Thyroid gland (tissue), 4 donors: ENCODE results near the gene C9orf152. TPM values are rescaled to one million over a fixed set of nuclear protein-coding genes. Genes with fewer than 3 reads are reported as not detected.

Experiments used
- DNase-seq, 2 donors: peaks; one replicate each; pipeline ENCODE4 v3.0.0-alpha.2; 2019
- H3K27ac ChIP-seq, 3 donors: fragments of 200-600 bp; sonication (generic); 1 replicate in 2 of 3; 2 replicates in 1 of 3; pipeline ENCODE4 v1.5.1; 2016 to 2019; ENCODE audit warnings: mild to moderate bottlenecking in 1 of 3, moderate library complexity in 1 of 3
- H3K27me3 ChIP-seq: fragments of 200-600 bp; sonication (generic); one replicate; pipeline ENCODE4 v1.5.1; 2019
- H3K36me3 ChIP-seq, 2 donors: fragments of 200-600 bp; sonication (generic); one replicate each; pipeline ENCODE4 v1.5.1; 2016 to 2019
- H3K4me1 ChIP-seq, 2 donors: fragments of 200-600 bp; sonication (generic); one replicate each; pipeline ENCODE4 v1.5.1; 2017 to 2019
- H3K4me3 ChIP-seq, 3 donors: fragments of 200-600 bp; sonication (generic); replicated peaks in 1 of 3; 1 replicate in 2 of 3; 2 replicates in 1 of 3; pipeline ENCODE4 v1.5.1; 2016; ENCODE audit warnings: mild to moderate bottlenecking in 1 of 3
- H3K9me3 ChIP-seq: fragments of 200-600 bp; sonication (generic); one replicate; pipeline ENCODE4 v1.5.1; 2017
- POLR2A ChIP-seq, 2 donors: fragments of 450-650 bp; IDR thresholded peaks; one replicate each; pipeline ENCODE4 v1.6.1; 2017; ENCODE audit warnings: antibody characterized with exemption in 2 of 2, mild to moderate bottlenecking in 2 of 2, moderate library complexity in 1 of 2
- WGBS, 2 donors: methylation state at CpG; one replicate each; pipeline ENCODE4 v1.1.5; 2017; 5-methylcytosine and 5-hydroxymethylcytosine counted together
- intact Hi-C: fragments of 100-400 bp; cut with DNase I; formaldehyde crosslinking; loops from one replicate; pipeline ENCODE4 v1.15.1; 2023
- total RNA-seq, 4 donors: library from RNA; depleted of rRNA; stranded (reverse); fragments of >200 nt; gene quantifications; one replicate each; pipeline ENCODE4 v1.2.3, GENCODE V29; 2016
- TF ChIP-seq, protein P1 (sequence below), 6 experiments: fragments of 200-600 bp in 3 of 6; fragments of 450-650 bp in 3 of 6; sonication (generic) in 3 of 6; IDR thresholded peaks; one replicate each; pipeline ENCODE4 v1.5.1; 2016 to 2019; ENCODE audit warnings: antibody characterized with exemption in 6 of 6, mild to moderate bottlenecking in 2 of 6, inconsistent platforms in 1 of 6, moderate library complexity in 1 of 6

C9orf152 gene
- total RNA-seq, 4 donors from 2014 or later: 0.20 to 0.33 TPM; not detected in 2

DNA sequence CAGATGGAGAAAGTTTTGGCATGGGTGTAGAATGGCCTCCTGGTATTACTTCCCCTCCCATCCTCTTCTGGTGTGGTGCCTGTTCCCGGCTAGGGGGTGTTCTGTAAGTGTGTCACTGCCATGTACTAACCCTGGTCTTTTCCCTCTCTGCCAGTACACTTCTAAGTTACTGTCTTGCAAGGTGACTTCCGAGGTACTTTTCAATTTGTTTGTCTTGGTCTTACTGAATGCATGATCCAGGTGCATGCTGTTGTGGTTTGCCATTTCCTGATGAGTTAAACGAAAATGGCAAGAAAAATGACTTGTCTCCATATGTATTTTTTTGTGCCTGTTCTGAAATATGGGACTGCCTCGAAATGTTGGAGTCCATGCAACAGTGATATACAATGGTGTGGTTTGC, 46.0 kb downstream of the C9orf152 start:
- Histone ChIP-seq H3K4me3 (no peak overlapping the region), H3K27ac (no peak overlapping the region), H3K27me3 (no peaks in the 10 kb centered on the region), H3K4me1 (peaks cover 20 to 22% of the 10 kb centered on the region in 2 donors), H3K9me3 (no peaks in the 10 kb centered on the region), H3K36me3 (no peaks in the 10 kb centered on the region)
- DNase-seq: no peak
- 82 to 84% methylated on average over 4 of the region's 4 CpGs for WGBS, 2 donors
- intact Hi-C loops: no loop called here
- TF ChIP-seq, protein P1, sequence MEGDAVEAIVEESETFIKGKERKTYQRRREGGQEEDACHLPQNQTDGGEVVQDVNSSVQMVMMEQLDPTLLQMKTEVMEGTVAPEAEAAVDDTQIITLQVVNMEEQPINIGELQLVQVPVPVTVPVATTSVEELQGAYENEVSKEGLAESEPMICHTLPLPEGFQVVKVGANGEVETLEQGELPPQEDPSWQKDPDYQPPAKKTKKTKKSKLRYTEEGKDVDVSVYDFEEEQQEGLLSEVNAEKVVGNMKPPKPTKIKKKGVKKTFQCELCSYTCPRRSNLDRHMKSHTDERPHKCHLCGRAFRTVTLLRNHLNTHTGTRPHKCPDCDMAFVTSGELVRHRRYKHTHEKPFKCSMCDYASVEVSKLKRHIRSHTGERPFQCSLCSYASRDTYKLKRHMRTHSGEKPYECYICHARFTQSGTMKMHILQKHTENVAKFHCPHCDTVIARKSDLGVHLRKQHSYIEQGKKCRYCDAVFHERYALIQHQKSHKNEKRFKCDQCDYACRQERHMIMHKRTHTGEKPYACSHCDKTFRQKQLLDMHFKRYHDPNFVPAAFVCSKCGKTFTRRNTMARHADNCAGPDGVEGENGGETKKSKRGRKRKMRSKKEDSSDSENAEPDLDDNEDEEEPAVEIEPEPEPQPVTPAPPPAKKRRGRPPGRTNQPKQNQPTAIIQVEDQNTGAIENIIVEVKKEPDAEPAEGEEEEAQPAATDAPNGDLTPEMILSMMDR (IDR thresholded peaks at IDR 0.05): no peak
- TF ChIP-seq POLR2A (IDR thresholded peaks at IDR 0.05): no peak

GRCh38 chr9:110160685-110161084, 47.3 kb downstream of the C9orf152 start:
- no peak for DNase-seq
- no peak overlapping the region for H3K27ac ChIP-seq
- intact Hi-C loops: no loop called here
- TF ChIP-seq POLR2A (IDR thresholded peaks at IDR 0.05): no peak
- TF ChIP-seq, protein P1 (IDR thresholded peaks at IDR 0.05): no peak
- no peaks in the 10 kb centered on the region for H3K9me3 ChIP-seq
- peaks cover 20 to 28% of the 10 kb centered on the region in 2 donors for H3K4me1 ChIP-seq
- WGBS, 2 donors: 92% methylated on average over 7 of the region's 7 CpGs
- H3K27me3 ChIP-seq: no peaks in the 10 kb centered on the region
- no peaks in the 10 kb centered on the region for H3K36me3 ChIP-seq
- H3K4me3 ChIP-seq: no peak overlapping the region

DNA sequence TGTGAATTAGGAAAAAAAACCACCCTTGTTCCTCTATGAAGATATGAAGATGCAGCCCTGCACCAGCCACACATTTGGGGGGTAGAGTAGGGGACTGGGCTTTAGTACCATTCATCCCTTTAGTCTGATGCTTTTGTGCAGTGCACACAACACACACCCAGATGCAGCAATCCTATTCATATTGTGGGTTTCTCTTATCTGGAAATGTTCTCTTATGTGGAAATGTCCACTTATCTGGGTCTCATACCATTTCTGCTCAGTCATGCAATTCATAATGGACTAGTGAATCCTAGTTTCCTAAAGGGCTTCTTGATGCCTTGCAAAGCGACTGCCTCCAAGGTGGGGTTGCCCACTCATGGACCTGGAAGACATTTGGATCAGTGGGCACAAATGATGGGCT, 47.8 kb downstream of the C9orf152 start:
- H3K4me3 ChIP-seq: no peak overlapping the region
- WGBS, 2 donors: 100% methylated on average over 1 of the region's 1 CpG
- intact Hi-C loops: no loop called here

GRCh38 chr9:110157823-110158664, 49.9 kb downstream of the C9orf152 start:
- TF ChIP-seq POLR2A (IDR thresholded peaks at IDR 0.05): no peak
- TF ChIP-seq, protein P1 (IDR thresholded peaks at IDR 0.05): no peak
- Histone ChIP-seq H3K27ac (peak overlapping the region; percentile 46 to 58 (median 54)), H3K4me1 (peaks cover 20 to 29% of the 10 kb centered on the region in 2 donors), H3K36me3 (no peaks in the 10 kb centered on the region), H3K27me3 (no peaks in the 10 kb centered on the region), H3K9me3 (no peaks in the 10 kb centered on the region), H3K4me3 (no peak overlapping the region)
- WGBS, 2 donors: 28 to 29% methylated on average over 9 of the region's 9 CpGs
- intact Hi-C loops: loop anchor here (2.0 kb wide), 1 partner anchor 255 kb away; no protein-coding TSS in a partner anchor
- DNase-seq: peak; percentile 56 to 68

More for the DNA sequence above, 47.8 kb downstream of the C9orf152 start:
- Histone ChIP-seq H3K27me3 (no peaks in the 10 kb centered on the region), H3K9me3 (no peaks in the 10 kb centered on the region), H3K4me1 (peaks cover 20 to 28% of the 10 kb centered on the region in 2 donors), H3K36me3 (no peaks in the 10 kb centered on the region), H3K27ac (no peak overlapping the region)
- TF ChIP-seq POLR2A (IDR thresholded peaks at IDR 0.05): no peak
- TF ChIP-seq, protein P1 (IDR thresholded peaks at IDR 0.05): no peak
- no peak for DNase-seq

GRCh38 chr9:110156902-110157301, 51.1 kb downstream of the C9orf152 start:
- Histone ChIP-seq H3K27me3 (no peaks in the 10 kb centered on the region), H3K4me1 (peaks cover 20 to 37% of the 10 kb centered on the region in 2 donors), H3K27ac (peak overlapping the region in 1 of 3 donors; percentile 54), H3K9me3 (no peaks in the 10 kb centered on the region), H3K4me3 (no peak overlapping the region), H3K36me3 (no peaks in the 10 kb centered on the region)
- intact Hi-C loops: loop anchor here (2.0 kb wide), 1 partner anchor 254 kb away; no protein-coding TSS in a partner anchor
- no peak for TF ChIP-seq POLR2A (IDR thresholded peaks at IDR 0.05)
- TF ChIP-seq, protein P1 (IDR thresholded peaks at IDR 0.05): no peak
- 53 to 66% methylated on average over 4 of the region's 4 CpGs for WGBS, 2 donors
- DNase-seq: no peak
